ENCODE data around the gene C3orf62.
A peak's percentile ranks its signal among the peaks of the same experiment; 100 is the strongest.

C3orf62 gene

GRCh38 chr3:49276475-49277382 lies at the start of gene C3orf62:
Gene C3orf62 (minus strand): TSS chr3:49277232. CDS start chr3:49276872, 360 bp downstream.
- peak; percentile 50 to 75 for DNase-seq

- DNase-seq, result no peak
Measured at GRCh38 chr3:49324768-49325167, 47.7 kb upstream of the C3orf62 start.

DNA sequence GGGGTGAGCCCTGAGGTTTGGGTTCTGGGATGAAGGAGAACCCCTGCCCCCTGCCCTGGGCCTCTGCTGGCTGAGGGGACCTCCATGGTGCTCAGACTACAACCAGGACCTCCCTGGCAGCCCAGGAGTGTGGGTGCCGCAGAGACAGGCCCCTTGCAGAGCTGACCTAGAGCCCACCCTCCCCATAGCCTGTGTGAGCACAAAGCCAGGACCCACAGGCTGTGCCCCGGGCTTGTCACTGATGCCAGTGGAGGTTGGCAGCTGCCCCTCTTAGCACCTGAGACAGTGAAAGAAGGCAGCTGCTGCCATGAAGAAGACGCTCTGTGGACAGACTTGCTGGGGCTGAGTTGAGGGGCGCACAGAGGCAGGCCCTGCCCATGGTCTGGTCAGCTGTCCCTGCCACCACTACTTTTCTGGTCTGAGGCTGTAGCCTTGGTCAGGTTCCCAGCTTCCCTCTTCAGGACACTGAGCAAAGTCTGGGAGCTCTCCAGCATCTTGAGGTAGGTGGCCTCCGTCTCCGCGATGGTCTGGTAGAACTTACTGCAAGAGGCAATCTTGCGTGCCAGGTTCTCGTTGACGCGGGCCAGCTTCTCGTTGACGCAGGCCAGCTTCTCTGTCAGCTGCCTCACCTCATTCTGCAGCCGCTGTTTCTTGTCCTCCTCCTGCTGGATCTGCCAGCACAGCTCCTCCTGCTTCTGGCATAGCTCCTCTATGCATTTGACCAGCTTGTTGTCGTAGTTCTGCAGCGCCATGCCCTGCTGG lies 39.8 kb upstream of the C3orf62 start:
- no peak for DNase-seq

- no peak for DNase-seq
Measured at GRCh38 chr3:49313896-49314688, 37.1 kb upstream of the C3orf62 start.

- no peak for DNase-seq
Measured at GRCh38 chr3:49311283-49311682, 34.3 kb upstream of the C3orf62 start.

DNA sequence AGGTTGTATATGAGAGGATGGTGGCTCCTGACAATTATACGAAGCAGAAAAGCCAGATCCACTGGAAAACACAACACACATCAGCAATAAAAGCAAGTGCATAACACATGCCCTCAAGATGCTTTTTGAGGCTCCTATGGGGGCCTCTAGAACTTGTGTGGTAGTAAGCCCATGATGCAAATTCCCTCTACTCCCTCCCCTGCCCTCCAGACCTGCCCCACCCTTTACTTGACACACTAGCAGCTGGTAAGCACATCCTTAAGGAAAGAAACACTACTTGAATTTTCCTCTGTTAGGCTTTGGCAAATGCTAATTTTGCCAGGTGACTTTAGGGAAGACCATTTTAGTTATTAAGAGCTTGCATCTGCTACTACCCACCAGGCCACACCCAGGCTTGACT lies 33.6 kb upstream of the C3orf62 start:
- DNase-seq, result no peak

GRCh38 chr3:49305608-49306007 lies 28.6 kb upstream of the C3orf62 start:
- no peak for DNase-seq

- no peak for DNase-seq
Measured at GRCh38 chr3:49302613-49303012, 25.6 kb upstream of the C3orf62 start.

DNA sequence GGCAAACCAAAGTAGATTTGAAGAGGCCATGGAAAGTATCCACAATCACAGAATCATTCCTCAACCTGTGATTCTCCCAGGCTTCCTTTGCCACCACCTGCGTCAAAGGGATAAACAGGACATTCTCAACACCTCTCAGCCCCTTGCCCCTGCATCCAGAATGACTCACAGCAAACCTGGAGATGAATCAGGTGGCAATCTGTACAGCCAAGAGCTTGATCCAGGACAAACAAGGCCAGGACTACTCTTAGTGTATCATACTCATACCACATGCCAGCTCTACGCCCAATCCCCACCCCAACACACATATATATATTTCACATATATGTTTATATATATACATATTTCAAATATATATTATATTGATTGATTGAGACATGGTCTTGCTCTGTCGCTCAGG lies 23.6 kb upstream of the C3orf62 start:
- no peak for DNase-seq

- DNase-seq, result no peak
Measured at GRCh38 chr3:49298511-49298910, 21.5 kb upstream of the C3orf62 start.

- DNase-seq, result no peak
Measured at GRCh38 chr3:49296781-49297411, 19.9 kb upstream of the C3orf62 start.

DNA sequence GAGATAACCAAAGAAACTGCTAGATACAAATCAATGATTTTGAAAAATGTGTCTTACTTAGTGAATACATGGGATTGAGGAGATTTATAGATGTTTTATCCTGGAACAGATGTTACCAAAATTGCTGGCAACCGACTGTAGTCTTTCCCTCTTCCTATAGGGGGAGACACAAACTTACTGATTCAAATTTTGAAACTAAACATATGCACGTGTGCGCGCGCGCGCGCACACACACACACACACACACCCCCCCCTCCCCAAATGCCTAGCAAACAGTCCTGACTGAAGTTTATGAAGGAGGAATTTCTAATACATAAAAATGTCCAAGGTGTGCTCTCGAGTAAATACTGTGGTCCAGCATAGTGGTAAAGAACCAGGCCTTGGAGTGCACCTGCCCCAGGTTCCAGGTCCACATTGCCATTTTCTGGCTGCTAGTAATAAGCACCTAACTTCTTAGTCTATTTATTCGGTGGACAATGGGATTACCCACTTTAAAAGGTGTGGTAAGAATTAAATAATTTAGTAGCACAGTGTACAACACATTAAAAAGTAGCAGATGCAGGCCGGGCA lies 18.5 kb upstream of the C3orf62 start:
- DNase-seq, result peak; percentile 9 to 69

DNA sequence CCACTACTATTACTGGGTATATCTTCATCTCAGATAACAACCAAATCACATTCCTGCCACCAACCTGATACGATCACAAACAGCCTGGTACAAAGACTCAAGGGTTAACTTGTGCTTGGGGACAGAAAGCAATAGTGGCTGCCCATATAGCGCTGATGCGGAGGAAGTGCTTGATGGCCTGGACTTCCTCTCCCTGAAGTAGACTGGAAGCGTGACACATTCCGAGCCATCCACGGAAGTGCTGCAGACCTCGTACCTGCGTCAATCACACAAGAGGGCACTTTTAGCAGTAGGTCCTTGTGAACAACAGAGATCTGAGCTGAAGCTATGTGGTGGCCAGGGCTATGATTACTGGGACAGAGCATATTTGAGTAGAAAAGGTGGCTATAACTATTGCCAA lies 17.3 kb upstream of the C3orf62 start:
- no peak for DNase-seq

GRCh38 chr3:49283997-49284396 lies 7.0 kb upstream of the C3orf62 start:
- DNase-seq, result no peak

DNA sequence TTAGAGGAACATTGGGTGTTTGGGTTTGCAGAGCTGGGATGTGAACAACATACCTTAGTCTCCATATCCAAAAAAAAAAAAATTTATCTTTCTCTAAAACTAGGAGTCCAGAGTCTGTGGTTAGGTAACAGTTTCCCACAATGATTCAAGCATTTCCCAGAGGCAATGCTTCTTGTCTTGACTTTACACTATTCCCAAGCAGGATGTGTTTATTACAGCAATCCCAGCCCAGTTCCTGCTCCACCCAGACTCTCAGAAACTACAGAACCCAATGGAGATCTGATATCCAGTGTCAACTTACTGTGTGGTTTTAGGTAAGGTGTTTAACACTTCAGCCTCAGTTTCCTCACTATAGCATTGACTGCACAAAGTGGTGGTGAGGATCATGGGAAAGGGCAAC lies 2.3 kb upstream of the C3orf62 start:
- DNase-seq, result no peak

- no peak for DNase-seq
Measured at GRCh38 chr3:49278548-49278947, 1.5 kb upstream of the C3orf62 start.

DNA sequence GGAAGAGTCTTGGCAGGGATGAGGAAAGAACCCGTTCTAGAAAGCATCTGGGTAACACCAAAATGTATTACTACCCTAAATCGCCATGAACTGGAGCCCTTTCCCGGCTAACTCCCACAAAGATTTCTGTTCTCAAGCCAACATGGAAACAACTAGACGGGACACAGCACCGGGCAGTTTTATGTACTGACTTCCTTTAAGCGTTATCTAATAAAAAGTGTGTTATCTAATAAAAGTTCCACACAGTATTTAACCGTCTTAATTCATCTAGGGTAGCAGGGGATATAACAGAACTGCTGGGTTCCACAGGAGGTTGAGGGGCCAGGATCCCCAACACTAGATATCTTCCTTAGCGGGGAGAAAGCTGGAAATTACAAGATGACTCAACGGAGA lies 347 bp upstream of the C3orf62 start:
- DNase-seq, result no peak

DNA sequence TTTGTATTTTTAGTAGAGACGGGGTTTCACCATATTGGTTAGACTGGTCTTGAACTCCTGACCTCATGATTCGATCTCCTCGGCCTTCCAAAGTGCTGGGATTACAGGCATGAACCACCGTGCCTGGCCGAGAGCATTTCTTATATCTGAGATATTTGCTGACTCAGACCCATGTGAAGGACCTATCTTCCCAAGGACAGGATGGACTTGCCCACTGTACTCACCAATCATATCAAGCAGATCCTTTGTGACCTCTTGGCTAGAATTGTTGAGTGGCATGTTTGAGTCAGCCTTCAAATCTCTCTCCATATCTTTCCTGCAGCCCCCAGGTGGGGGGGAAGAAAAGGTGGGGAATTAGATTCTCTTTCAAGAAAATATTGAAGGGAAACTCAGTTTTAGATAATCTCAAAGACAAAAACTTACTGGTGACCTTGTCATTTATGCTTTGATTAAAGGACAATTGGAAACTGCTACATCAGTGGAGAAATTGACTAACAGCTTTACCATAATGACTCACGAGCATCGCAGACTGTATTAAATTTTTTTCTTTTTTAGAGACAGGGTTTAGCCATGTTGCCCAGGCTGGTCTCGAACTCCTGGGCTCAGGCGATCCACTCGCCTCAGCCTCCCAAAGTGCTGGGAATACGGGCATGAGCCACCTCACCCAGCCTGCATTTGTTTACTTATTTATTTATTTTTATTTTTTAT lies 3.1 kb downstream of the C3orf62 start:
- no peak for DNase-seq

- no peak for DNase-seq
Measured at GRCh38 chr3:49271047-49271446, 6.0 kb downstream of the C3orf62 start.

DNA sequence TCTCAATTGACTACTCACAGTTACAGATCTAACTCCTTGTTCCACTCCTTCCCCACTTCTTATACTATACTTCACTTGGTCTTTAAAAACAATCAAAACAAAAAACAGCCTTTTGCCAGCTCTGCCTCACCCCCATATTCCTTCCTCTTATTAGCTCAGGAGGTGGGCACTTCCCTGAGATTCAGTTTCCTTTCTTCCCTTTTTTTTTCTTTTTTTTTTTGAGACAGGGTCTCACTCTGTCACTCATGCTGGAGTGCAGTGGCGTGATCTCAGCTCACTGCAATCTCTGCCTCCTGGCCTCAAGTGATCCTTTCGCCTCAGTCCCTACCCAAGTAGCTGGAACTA lies 6.9 kb downstream of the C3orf62 start:
- DNase-seq, result no peak

DNA sequence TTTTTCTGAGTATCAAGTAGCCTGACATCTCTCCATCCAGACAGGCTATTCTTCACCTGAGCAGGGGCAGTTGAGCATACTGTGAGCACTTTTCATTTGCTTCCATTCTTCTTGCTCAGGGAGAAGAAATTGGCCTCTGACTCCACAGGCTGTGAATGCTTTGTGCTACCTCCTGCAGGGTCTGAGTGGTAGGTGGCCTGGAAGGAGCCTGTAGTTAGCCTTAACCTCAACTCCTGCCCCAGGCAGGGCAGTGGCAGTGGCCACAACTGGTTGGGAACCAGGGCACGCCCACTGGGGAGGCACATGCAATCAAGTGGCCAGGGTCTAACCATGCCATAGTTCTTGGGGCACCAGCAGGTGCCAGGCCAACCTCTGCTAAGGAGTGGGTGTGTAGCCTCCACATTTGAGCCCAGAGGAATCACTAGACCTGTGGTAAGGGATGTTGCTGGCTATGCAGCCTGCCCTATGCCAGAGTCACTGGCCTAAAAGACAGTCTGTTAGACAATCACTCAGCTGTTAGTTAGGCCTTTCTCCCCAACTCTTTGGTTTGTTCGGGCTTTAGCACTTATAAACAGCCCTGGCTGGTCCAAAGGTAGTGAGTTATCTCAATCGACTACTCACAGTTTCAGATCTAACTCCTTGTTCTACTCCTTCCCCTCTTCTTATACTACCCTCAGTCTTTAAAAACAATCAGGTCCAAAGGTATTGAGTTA lies 7.4 kb downstream of the C3orf62 start:
- DNase-seq, result no peak

Data from NCI-H524 (cell line).